Colonic mucosa (tissue), 4 donors: ENCODE measurements around the gene SERTAD1. TPM values are rescaled to one million over a fixed set of nuclear protein-coding genes. Genes with fewer than 3 reads are reported as not detected.
"Not testable (repeated sequence)": the region's sequence is repeated elsewhere in the genome, so short reads cannot be mapped to it uniquely, and the experiment has no call there.

Experiments used
- DNase-seq: peaks from one replicate; pipeline ENCODE4 v3.0.0-alpha.2; 2020
- H3K27ac ChIP-seq: fragments of 200-600 bp; one replicate; pipeline ENCODE4 v1.8.0; 2021
- H3K27me3 ChIP-seq: fragments of 200-600 bp; one replicate; pipeline ENCODE4 v1.8.0; 2021
- H3K36me3 ChIP-seq: fragments of 200-600 bp; one replicate; pipeline ENCODE4 v1.8.0; 2021
- H3K4me1 ChIP-seq: fragments of 200-600 bp; one replicate; pipeline ENCODE4 v1.8.0; 2021; ENCODE audit warnings: mild to moderate bottlenecking
- H3K4me3 ChIP-seq: fragments of 200-600 bp; one replicate; pipeline ENCODE4 v1.8.0; 2021
- H3K9ac ChIP-seq, 2 donors: one replicate each; pipeline ENCODE4 v1.7.0; 2013; ENCODE audit warnings: control low read depth in 2 of 2, low read depth in 2 of 2, low read length in 2 of 2
- H3K9me3 ChIP-seq: fragments of 200-600 bp; one replicate; pipeline ENCODE4 v1.8.0; 2021
- CTCF ChIP-seq: fragments of 200-600 bp; IDR thresholded peaks from one replicate; pipeline ENCODE4 v1.8.0; 2022; ENCODE audit warnings: antibody characterized with exemption, mild to moderate bottlenecking
- intact Hi-C: fragments of 100-400 bp; cut with DNase I; formaldehyde crosslinking; loops from one replicate; pipeline ENCODE4 v1.14.1; 2022
- total RNA-seq, 2 donors: library from RNA; stranded (reverse); fragmentation: NEBNext Ultra II Directional in 1 of 2; extraction: Animal tissue kit (Norgen Biotek cat#: 25700) in 1 of 2; gene quantifications; one replicate each; pipeline ENCODE4 v1.2.1, GENCODE V29; 2021
- donor health status: healthy.
- donor health status: DM: no; HTN: no; CAD: no.
- donor health status: DM: no; HTN: no; CAD: no.

The SERTAD1 gene
- total RNA-seq, 2 donors from 2014 or later = 8.7 to 16.0 TPM

GRCh38 chr19:40443131-40443999 lies 17.6 kb upstream of the SERTAD1 start:
- H3K9ac ChIP-seq = peak overlapping the region; percentile 83 to 100
- intact Hi-C loops = no loop called here
- peak; percentile 99 for DNase-seq
- H3K4me1 ChIP-seq = peaks cover 8% of the 10 kb centered on the region
- peak overlapping the region; percentile 94 for H3K27ac ChIP-seq
- H3K36me3 ChIP-seq = peaks cover 4% of the 10 kb centered on the region
- TF ChIP-seq CTCF = no peak
- no peaks in the 10 kb centered on the region for H3K27me3 ChIP-seq
- peak overlapping the region; percentile 66 for H3K4me3 ChIP-seq
- H3K9me3 ChIP-seq = no peaks in the 10 kb centered on the region

- Histone ChIP-seq H3K27ac (peak overlapping the region; percentile 44), H3K4me1 (peaks cover 8% of the 10 kb centered on the region), H3K9ac (peak overlapping the region in 1 of 2 donors; percentile 100), H3K36me3 (peaks cover 4% of the 10 kb centered on the region), H3K4me3 (peak overlapping the region; percentile 66), H3K9me3 (no peaks in the 10 kb centered on the region), H3K27me3 (no peaks in the 10 kb centered on the region)
- TF ChIP-seq CTCF = no peak
- intact Hi-C loops = no loop called here
- no peak for DNase-seq
Observed at GRCh38 chr19:40442328-40443130, 16.7 kb upstream of the SERTAD1 start.

GRCh38 chr19:40441719-40442253 lies 16.0 kb upstream of the SERTAD1 start:
- intact Hi-C loops = no loop called here
- peaks cover 4% of the 10 kb centered on the region for H3K36me3 ChIP-seq
- H3K4me3 ChIP-seq = no peak overlapping the region
- no peak overlapping the region for H3K9ac ChIP-seq
- H3K27me3 ChIP-seq = no peaks in the 10 kb centered on the region
- no peak for DNase-seq
- no peak for TF ChIP-seq CTCF
- H3K27ac ChIP-seq = peak overlapping the region; percentile 44
- H3K4me1 ChIP-seq = peaks cover 8% of the 10 kb centered on the region
- no peaks in the 10 kb centered on the region for H3K9me3 ChIP-seq

- H3K9me3 ChIP-seq = no peaks in the 10 kb centered on the region
- no peaks in the 10 kb centered on the region for H3K27me3 ChIP-seq
- H3K4me3 ChIP-seq = no peak overlapping the region
- H3K27ac ChIP-seq = no peak overlapping the region
- H3K9ac ChIP-seq = no peak overlapping the region
- peaks cover 4% of the 10 kb centered on the region for H3K36me3 ChIP-seq
- intact Hi-C loops = no loop called here
- no peak for DNase-seq
- no peak for TF ChIP-seq CTCF
- peaks cover 12% of the 10 kb centered on the region for H3K4me1 ChIP-seq
Observed at GRCh38 chr19:40438284-40438683, 12.5 kb upstream of the SERTAD1 start.

GRCh38 chr19:40433391-40434216 lies 7.8 kb upstream of the SERTAD1 start:
- DNase-seq = peak; percentile 93
- TF ChIP-seq CTCF = no peak
- Histone ChIP-seq H3K4me3 (peak overlapping the region; percentile 16), H3K27me3 (no peaks in the 10 kb centered on the region), H3K9ac (peak overlapping the region; percentile 83 to 97), H3K27ac (peak overlapping the region; percentile 94), H3K9me3 (no peaks in the 10 kb centered on the region), H3K4me1 (peaks cover 3% of the 10 kb centered on the region), H3K36me3 (no peaks in the 10 kb centered on the region)
- intact Hi-C loops = no loop called here

GRCh38 chr19:40432760-40433159 lies 7.0 kb upstream of the SERTAD1 start:
- intact Hi-C loops = not testable (repeated sequence)

More at GRCh38 chr19:40432760-40433159, 7.0 kb upstream of the SERTAD1 start:
- DNase-seq, H3K27me3 ChIP-seq, H3K36me3 ChIP-seq, H3K9me3 ChIP-seq, H3K4me1 ChIP-seq, H3K4me3 ChIP-seq: not testable (repeated sequence)
- Histone ChIP-seq H3K9ac (peak overlapping the region; percentile 83 to 97), H3K27ac (peak overlapping the region; percentile 94)
